MCF 10A (cell line): ENCODE results near the gene KIF23. TPM values are rescaled to one million over a fixed set of nuclear protein-coding genes. Genes with fewer than 3 reads are reported as not detected.

Source experiments
- BruUV-seq: library from RNA; stranded (reverse); fragments of 400-500 nt; replicated peaks from 2 replicates; lab custom pipeline; 2021; lab: Mats Ljungman, UMichigan
- CTCF ChIA-PET: fragments of 300-600 bp; sonication (Branson Sonifier 250); formaldehyde crosslinking; extraction: SDS; loops from one replicate; lab custom pipeline; 2021; ENCODE audit warnings: antibody characterized with exemption, inconsistent platforms; lab: Yijun Ruan, JAX
- POLR2A ChIA-PET: fragments of 300-600, 350-650 bp; sonication (Branson Sonifier 250); formaldehyde crosslinking; extraction: SDS; loops from one replicate; lab custom pipeline; 2020; ENCODE audit warnings: antibody characterized with exemption, inconsistent platforms; lab: Yijun Ruan, JAX
- DNase-seq: peaks from one replicate; pipeline ENCODE4 v3.0.0-alpha.2; 2018; ENCODE audit not compliant: unreplicated experiment
- H3K27ac Mint-ChIP-seq: one replicate; pipeline ENCODE4 v1.8.0; 2022; ENCODE audit warnings: mild to moderate bottlenecking, low read depth, mixed read lengths; ENCODE audit not compliant: unreplicated experiment
- H3K27me3 Mint-ChIP-seq: one replicate; pipeline ENCODE4 v1.8.0; 2022; ENCODE audit warnings: mixed read lengths; ENCODE audit not compliant: insufficient read depth, unreplicated experiment
- H3K36me3 Mint-ChIP-seq: one replicate; pipeline ENCODE4 v1.8.0; 2022; ENCODE audit warnings: mild to moderate bottlenecking, moderate library complexity, mixed read lengths; ENCODE audit not compliant: insufficient read depth, unreplicated experiment
- H3K4me1 Mint-ChIP-seq: one replicate; pipeline ENCODE4 v1.8.0; 2022; ENCODE audit warnings: mixed read lengths; ENCODE audit not compliant: insufficient read depth, unreplicated experiment
- H3K4me3 Mint-ChIP-seq: one replicate; pipeline ENCODE4 v1.8.0; 2022; ENCODE audit warnings: mild to moderate bottlenecking, moderate library complexity, mixed read lengths; ENCODE audit not compliant: unreplicated experiment
- H3K9me3 Mint-ChIP-seq: one replicate; pipeline ENCODE4 v1.8.0; 2022; ENCODE audit warnings: mixed read lengths; ENCODE audit not compliant: unreplicated experiment
- intact Hi-C: fragments of 100-400 bp; cut with micrococcal nuclease; formaldehyde crosslinking; loops from 2 replicates; pipeline ENCODE4 v1.14.1; 2022
- total RNA-seq: library from RNA; stranded (reverse); gene quantifications from 2 replicates; pipeline ENCODE4 v1.2.3, GENCODE V29; 2022
- TF ChIP-seq, protein P1 (sequence below): fragments of 200-600 bp; IDR thresholded peaks from one replicate; pipeline ENCODE4 v1.8.0; 2022; ENCODE audit warnings: antibody characterized with exemption, mild to moderate bottlenecking; ENCODE audit not compliant: unreplicated experiment

The KIF23 gene
- total RNA-seq, 1 experiment from 2014 or later = 50.2 TPM

DNA sequence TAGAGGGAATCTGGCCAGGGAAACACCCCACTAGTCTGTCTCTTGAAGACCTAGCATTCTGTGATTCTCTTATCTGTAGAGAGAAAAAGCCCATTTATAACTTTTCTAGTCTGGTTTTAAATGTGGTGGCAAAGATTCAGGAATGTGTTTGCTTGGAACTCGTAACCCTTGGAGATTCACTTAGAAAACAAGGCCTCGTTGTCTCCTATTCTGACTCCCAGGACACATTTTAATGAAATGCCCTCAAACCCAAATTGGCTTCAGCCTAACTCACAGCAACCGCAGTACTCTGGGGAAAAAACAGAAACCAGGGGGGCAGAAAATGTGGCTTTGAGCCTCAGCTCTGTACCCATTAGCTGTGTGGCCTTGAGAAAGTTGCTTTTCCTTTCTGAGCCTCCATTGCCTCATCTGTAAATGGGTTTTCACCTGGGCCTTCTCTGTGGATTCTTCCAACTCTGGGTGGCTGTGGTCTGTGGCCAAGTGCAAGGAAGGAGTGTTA is 75.0 kb downstream of the KIF23 start:
- CTCF ChIA-PET = no interaction called here
- BruUV-seq = no TSS peak

DNA sequence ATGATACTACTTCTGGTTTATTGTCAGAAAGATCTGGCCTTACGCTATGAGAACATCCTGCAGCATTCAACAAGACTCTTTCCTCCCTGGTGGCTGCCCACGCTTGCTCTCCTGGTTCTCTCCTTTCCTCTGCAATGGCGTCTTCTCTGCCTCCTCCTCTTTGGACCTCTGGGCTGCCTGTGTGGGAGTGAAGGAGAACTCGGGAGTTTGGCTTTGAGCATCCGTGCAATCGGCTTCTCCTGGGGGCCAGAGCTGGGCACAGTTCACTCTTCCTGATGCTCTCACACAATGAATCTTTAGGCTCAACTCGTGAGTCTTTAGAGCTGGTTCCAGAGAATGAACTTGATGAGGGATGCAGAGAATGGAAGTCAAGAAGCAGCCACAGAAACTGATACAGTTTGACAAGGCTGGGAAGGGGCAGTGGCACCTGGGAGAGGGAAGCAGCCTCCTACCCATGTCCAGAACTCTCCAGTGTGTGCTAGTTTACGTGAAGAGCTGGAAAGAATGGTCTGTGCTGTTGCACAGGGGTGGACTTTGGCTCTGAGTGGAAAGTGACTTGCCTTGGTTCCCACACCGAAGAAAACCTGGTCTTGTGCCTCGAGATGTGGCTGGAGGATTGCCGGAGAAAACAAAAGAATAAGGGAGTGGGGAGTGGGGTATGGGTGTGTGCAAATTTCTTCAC is 76.3 kb downstream of the KIF23 start:
- CTCF ChIA-PET = no interaction called here
- no TSS peak for BruUV-seq
- peaks cover 5% of the 10 kb centered on the region for H3K4me1 Mint-ChIP-seq
- no peak overlapping the region for H3K27ac Mint-ChIP-seq
- intact Hi-C loops = no loop called here
- peaks cover 17% of the 10 kb centered on the region for H3K27me3 Mint-ChIP-seq
- H3K4me3 Mint-ChIP-seq = no peak overlapping the region
- peaks cover 8% of the 10 kb centered on the region for H3K9me3 Mint-ChIP-seq
- no peaks in the 10 kb centered on the region for H3K36me3 Mint-ChIP-seq
- TF ChIP-seq, protein P1, sequence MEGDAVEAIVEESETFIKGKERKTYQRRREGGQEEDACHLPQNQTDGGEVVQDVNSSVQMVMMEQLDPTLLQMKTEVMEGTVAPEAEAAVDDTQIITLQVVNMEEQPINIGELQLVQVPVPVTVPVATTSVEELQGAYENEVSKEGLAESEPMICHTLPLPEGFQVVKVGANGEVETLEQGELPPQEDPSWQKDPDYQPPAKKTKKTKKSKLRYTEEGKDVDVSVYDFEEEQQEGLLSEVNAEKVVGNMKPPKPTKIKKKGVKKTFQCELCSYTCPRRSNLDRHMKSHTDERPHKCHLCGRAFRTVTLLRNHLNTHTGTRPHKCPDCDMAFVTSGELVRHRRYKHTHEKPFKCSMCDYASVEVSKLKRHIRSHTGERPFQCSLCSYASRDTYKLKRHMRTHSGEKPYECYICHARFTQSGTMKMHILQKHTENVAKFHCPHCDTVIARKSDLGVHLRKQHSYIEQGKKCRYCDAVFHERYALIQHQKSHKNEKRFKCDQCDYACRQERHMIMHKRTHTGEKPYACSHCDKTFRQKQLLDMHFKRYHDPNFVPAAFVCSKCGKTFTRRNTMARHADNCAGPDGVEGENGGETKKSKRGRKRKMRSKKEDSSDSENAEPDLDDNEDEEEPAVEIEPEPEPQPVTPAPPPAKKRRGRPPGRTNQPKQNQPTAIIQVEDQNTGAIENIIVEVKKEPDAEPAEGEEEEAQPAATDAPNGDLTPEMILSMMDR = no peak
- POLR2A ChIA-PET = no interaction called here
- no peak for DNase-seq

More for the DNA sequence above, 75.0 kb downstream of the KIF23 start:
- POLR2A ChIA-PET = no interaction called here
- TF ChIP-seq, protein P1 = no peak
- Mint-ChIP-seq H3K9me3 (peaks cover 8% of the 10 kb centered on the region), H3K36me3 (no peaks in the 10 kb centered on the region), H3K4me3 (no peak overlapping the region), H3K27me3 (peaks cover 17% of the 10 kb centered on the region), H3K4me1 (peaks cover 14% of the 10 kb centered on the region), H3K27ac (no peak overlapping the region)
- intact Hi-C loops = no loop called here
- DNase-seq = no peak

DNA sequence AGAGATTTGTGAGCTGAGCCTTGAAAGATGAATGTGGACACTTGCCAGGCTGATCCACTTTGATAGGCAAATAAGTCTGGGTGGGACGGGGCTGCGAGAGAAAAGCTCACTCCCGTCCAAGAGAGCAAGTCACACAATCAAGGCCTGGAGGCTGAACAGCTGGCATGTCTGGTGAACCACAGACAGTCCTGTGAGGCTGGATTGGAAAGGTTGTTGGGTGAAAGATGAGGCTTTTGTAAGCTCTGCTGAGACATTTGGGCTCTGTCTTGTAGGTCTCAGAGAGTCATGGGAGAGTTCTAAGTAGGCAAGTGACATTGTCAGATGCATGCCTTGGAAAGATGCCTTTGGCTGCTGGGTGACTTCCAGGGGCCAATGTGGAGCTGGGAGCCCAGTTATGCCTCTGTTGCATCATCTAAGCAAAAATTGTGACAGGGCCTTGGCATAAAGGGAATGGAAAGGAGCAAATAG is 76.9 kb downstream of the KIF23 start:
- TF ChIP-seq, protein P1 = no peak
- CTCF ChIA-PET = no interaction called here
- intact Hi-C loops = no loop called here
- H3K9me3 Mint-ChIP-seq = peaks cover 8% of the 10 kb centered on the region
- H3K27ac Mint-ChIP-seq = no peak overlapping the region
- POLR2A ChIA-PET = no interaction called here
- H3K36me3 Mint-ChIP-seq = no peaks in the 10 kb centered on the region
- peaks cover 17% of the 10 kb centered on the region for H3K27me3 Mint-ChIP-seq
- BruUV-seq = no TSS peak
- DNase-seq = no peak
- H3K4me3 Mint-ChIP-seq = no peak overlapping the region
- peaks cover 5% of the 10 kb centered on the region for H3K4me1 Mint-ChIP-seq

DNA sequence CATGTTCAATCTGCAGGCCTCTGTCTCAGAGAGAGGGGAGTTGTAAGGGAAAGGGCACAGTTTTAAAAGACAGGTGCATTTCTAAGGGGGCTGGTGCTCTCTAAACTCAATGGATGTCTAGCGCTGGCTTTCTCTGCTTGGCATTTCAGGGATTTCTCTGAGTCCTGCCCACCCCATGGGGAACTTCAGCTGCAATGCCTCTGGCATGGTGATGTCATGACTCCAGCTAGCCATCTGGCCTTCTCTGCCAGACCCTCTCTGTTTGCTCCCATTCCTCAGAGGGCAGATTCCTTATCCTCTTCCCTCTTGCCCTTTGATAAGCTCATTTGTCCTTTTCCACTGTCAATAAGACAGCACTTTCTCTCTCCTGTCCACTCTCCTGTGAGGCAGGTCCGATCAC is 79.3 kb downstream of the KIF23 start:
- CTCF ChIA-PET = interaction anchor here (0.6 to 2.0 kb wide), 5 partner anchors 14 to 987 kb away, joined by 3 to 9 read pairs (median 3); no protein-coding TSS in a partner anchor
- no peak overlapping the region for H3K4me3 Mint-ChIP-seq
- H3K27ac Mint-ChIP-seq = no peak overlapping the region
- peaks cover 17% of the 10 kb centered on the region for H3K27me3 Mint-ChIP-seq
- no peak for DNase-seq
- H3K9me3 Mint-ChIP-seq = peaks cover 8% of the 10 kb centered on the region
- intact Hi-C loops = no loop called here
- BruUV-seq = no TSS peak
- peaks cover 11% of the 10 kb centered on the region for H3K4me1 Mint-ChIP-seq
- POLR2A ChIA-PET = interaction anchor here (0.5 kb wide), 1 partner anchor 822 kb away, joined by 3 read pairs; no protein-coding TSS in a partner anchor
- TF ChIP-seq, protein P1 = no peak
- H3K36me3 Mint-ChIP-seq = no peaks in the 10 kb centered on the region
